ENCODE measurements around the gene ANKRD6. TPM values are rescaled to one million over a fixed set of nuclear protein-coding genes. Genes with fewer than 3 reads are reported as not detected.

Gene ANKRD6
- total RNA-seq, 1 experiment from 2014 or later: 20.5 TPM

- H3K4me1 ChIP-seq: no peaks in the 10 kb centered on the region
- CTCF ChIA-PET: no interaction called here
- peaks cover 87% of the 10 kb centered on the region for H3K36me3 Mint-ChIP-seq (ENCODE audit: insufficient read depth, unreplicated experiment)
- POLR2A ChIA-PET: no interaction called here
- H3K4me1 Mint-ChIP-seq (ENCODE audit: low read depth, unreplicated experiment): no peaks in the 10 kb centered on the region
- BruUV-seq (replicated peaks): no TSS peak
- no peaks in the 10 kb centered on the region for H3K9me3 Mint-ChIP-seq (ENCODE audit: unreplicated experiment)
- no peaks in the 10 kb centered on the region for H3K27me3 Mint-ChIP-seq (ENCODE audit: insufficient read depth, unreplicated experiment)
- no peaks in the 10 kb centered on the region for H3K27me3 ChIP-seq (replicated peaks; ENCODE audit: control insufficient read depth, insufficient read depth, low read length)
- H3K4me3 ChIP-seq (ENCODE audit: low read depth, low read length): no peak overlapping the region
- DNase-seq: no peak
- no peaks in the 10 kb centered on the region for H3K9me3 ChIP-seq
- no peaks in the 10 kb centered on the region; the same call in 1 of the 2 replicates for H3K36me3 ChIP-seq (ENCODE audit: control insufficient read depth, insufficient read depth, low read length)
- intact Hi-C loops (cut with micrococcal nuclease; ENCODE audit: unreplicated experiment): no loop called here
- no peak overlapping the region for H3K27ac Mint-ChIP-seq (ENCODE audit: unreplicated experiment)
- no peak overlapping the region for H3K4me3 Mint-ChIP-seq (ENCODE audit: unreplicated experiment)
- no peak for TF ChIP-seq CTCF (IDR thresholded peaks at IDR 0.05; ENCODE audit: insufficient read depth in 1 of 2, low read depth in 1 of 2, low read length in 1 of 2, severe bottlenecking in 1 of 2, unreplicated experiment in 1 of 2)
Measured at GRCh38 chr6:89662659-89663223, 229.8 kb downstream of the ANKRD6 start.

DNA sequence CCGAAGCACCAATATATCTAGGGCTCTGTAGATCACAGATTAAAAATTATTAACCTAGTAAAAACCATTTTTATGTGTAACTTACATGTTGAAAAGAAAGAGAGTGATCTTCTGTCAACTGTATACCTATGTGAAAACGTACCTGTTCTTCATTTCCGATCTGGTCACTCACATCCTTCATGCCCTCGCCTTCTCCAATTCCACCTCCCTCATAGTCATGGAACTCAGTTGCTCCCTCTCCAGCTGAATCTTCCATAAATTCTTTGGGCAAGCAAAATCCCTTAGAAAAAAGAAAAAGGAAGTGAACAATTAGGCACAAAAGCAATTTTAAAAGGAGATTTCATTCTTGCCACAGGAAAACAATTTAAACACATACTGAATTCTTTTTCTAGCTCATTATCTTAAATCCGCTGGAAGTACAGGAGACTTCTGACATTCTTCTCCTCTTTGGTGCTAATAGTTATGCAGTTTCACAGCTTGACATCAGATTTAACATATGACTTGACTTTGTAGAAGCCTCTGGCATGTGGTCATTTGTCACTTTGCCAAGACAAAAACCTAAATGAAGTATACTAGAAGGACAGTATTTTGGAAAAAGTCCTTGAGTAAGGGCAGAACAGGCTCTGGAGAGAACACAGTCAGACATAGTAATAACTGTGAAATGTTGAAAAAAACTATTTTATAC, 235.1 kb downstream of the ANKRD6 start:
- DNase-seq: no peak
- no TSS peak for BruUV-seq (replicated peaks)
- Histone ChIP-seq H3K36me3 (ENCODE audit: control insufficient read depth, insufficient read depth, low read length) (no peaks in the 10 kb centered on the region; the same call in 1 of the 2 replicates), H3K9me3 (no peaks in the 10 kb centered on the region), H3K4me1 (no peaks in the 10 kb centered on the region), H3K4me3 (ENCODE audit: low read depth, low read length) (no peak overlapping the region), H3K27me3 (replicated peaks; ENCODE audit: control insufficient read depth, insufficient read depth, low read length) (no peaks in the 10 kb centered on the region)
- ChIA-PET CTCF (interaction anchor here (0.5 kb wide), 1 partner anchor 1833 kb away, joined by 11 read pairs; no protein-coding TSS in a partner anchor), POLR2A (no interaction called here)
- Mint-ChIP-seq H3K4me3 (ENCODE audit: unreplicated experiment) (no peak overlapping the region), H3K27me3 (ENCODE audit: insufficient read depth, unreplicated experiment) (no peaks in the 10 kb centered on the region), H3K36me3 (ENCODE audit: insufficient read depth, unreplicated experiment) (peaks cover 78% of the 10 kb centered on the region), H3K9me3 (ENCODE audit: unreplicated experiment) (no peaks in the 10 kb centered on the region), H3K27ac (ENCODE audit: unreplicated experiment) (no peak overlapping the region), H3K4me1 (ENCODE audit: low read depth, unreplicated experiment) (no peaks in the 10 kb centered on the region)
- no peak for TF ChIP-seq CTCF (IDR thresholded peaks at IDR 0.05; ENCODE audit: insufficient read depth in 1 of 2, low read depth in 1 of 2, low read length in 1 of 2, severe bottlenecking in 1 of 2, unreplicated experiment in 1 of 2)
- intact Hi-C loops (cut with micrococcal nuclease; ENCODE audit: unreplicated experiment): no loop called here

DNA sequence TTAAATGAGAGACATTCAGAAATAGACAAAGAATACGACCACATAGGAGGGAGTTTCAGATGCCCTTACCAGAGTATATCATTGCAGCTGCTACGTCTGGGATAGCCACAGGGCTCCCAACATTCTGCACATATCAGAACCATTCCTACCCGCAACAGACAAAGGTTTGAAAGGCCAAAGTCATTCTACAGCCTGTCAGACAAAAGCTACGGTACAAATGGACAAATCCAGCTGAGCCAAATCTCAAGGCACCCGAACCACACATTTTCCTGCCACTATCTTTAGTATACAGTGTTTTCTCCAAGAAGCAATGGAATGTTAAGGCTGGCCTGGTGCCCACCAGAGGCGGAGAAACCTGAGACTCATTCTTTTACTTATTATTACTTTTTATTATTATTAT, 236.1 kb downstream of the ANKRD6 start:
- Mint-ChIP-seq H3K36me3 (ENCODE audit: insufficient read depth, unreplicated experiment) (peaks cover 75% of the 10 kb centered on the region), H3K27me3 (ENCODE audit: insufficient read depth, unreplicated experiment) (no peaks in the 10 kb centered on the region), H3K4me1 (ENCODE audit: low read depth, unreplicated experiment) (no peaks in the 10 kb centered on the region), H3K9me3 (ENCODE audit: unreplicated experiment) (no peaks in the 10 kb centered on the region), H3K4me3 (ENCODE audit: unreplicated experiment) (no peak overlapping the region), H3K27ac (ENCODE audit: unreplicated experiment) (no peak overlapping the region)
- DNase-seq: no peak
- ChIA-PET CTCF (no interaction called here), POLR2A (no interaction called here)
- Histone ChIP-seq H3K9me3 (no peaks in the 10 kb centered on the region), H3K36me3 (ENCODE audit: control insufficient read depth, insufficient read depth, low read length) (no peaks in the 10 kb centered on the region; the same call in 1 of the 2 replicates), H3K4me3 (ENCODE audit: low read depth, low read length) (no peak overlapping the region), H3K27me3 (replicated peaks; ENCODE audit: control insufficient read depth, insufficient read depth, low read length) (no peaks in the 10 kb centered on the region), H3K4me1 (no peaks in the 10 kb centered on the region)
- intact Hi-C loops (cut with micrococcal nuclease; ENCODE audit: unreplicated experiment): no loop called here
- no peak for TF ChIP-seq CTCF (IDR thresholded peaks at IDR 0.05; ENCODE audit: insufficient read depth in 1 of 2, low read depth in 1 of 2, low read length in 1 of 2, severe bottlenecking in 1 of 2, unreplicated experiment in 1 of 2)
- BruUV-seq (replicated peaks): no TSS peak

All from Caco-2 (cell line).